GM10266 (cell line): ENCODE data around the gene AQP12A.
"Not testable (repeated sequence)": the region's sequence is repeated elsewhere in the genome, so short reads cannot be mapped to it uniquely, and the experiment has no call there.

Experiments used
- DNase-seq: peaks from one replicate; pipeline ENCODE4 v3.0.0; 2012; ENCODE audit errors: extremely low spot score
- TF ChIP-seq, protein P1 (sequence below): IDR thresholded peaks from 2 replicates; pipeline ENCODE4 v1.5.1; 2012; ENCODE audit warnings: mild to moderate bottlenecking, low read depth; ENCODE audit not compliant: control insufficient read depth, insufficient read depth; ENCODE audit errors: missing control alignments

AQP12A gene

DNA sequence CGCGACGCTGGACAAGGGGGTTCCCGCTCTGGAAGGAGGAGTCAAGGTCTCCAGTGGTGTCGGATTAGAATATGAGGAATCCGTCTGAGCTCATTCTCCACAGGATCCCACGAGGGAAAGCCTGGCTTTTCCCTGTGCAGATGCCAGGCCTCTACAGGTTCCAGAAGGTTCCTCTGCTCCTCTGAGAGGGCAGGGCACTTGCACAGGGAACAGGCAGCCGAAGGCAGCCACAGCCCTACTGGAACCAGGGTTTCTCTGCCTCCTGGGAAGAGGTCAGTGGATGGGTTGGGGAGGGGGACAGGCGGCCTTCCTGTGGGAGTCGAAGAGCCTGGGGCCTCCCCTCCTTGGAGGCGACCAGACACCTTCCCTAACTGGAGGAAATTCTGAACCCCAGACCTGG, 1.7 kb upstream of the AQP12A start:
- no peak for DNase-seq
- TF ChIP-seq, protein P1, sequence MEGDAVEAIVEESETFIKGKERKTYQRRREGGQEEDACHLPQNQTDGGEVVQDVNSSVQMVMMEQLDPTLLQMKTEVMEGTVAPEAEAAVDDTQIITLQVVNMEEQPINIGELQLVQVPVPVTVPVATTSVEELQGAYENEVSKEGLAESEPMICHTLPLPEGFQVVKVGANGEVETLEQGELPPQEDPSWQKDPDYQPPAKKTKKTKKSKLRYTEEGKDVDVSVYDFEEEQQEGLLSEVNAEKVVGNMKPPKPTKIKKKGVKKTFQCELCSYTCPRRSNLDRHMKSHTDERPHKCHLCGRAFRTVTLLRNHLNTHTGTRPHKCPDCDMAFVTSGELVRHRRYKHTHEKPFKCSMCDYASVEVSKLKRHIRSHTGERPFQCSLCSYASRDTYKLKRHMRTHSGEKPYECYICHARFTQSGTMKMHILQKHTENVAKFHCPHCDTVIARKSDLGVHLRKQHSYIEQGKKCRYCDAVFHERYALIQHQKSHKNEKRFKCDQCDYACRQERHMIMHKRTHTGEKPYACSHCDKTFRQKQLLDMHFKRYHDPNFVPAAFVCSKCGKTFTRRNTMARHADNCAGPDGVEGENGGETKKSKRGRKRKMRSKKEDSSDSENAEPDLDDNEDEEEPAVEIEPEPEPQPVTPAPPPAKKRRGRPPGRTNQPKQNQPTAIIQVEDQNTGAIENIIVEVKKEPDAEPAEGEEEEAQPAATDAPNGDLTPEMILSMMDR: no peak

- not testable (repeated sequence) for DNase-seq
Measured at GRCh38 chr2:240690421-240691074, 1.1 kb upstream of the AQP12A start.

- not testable (repeated sequence) for DNase-seq
Measured at GRCh38 chr2:240691075-240691427, 615 bp upstream of the AQP12A start.

GRCh38 chr2:240692583-240693561, 1.2 kb downstream of the AQP12A start:
- DNase-seq: not testable (repeated sequence)

DNA sequence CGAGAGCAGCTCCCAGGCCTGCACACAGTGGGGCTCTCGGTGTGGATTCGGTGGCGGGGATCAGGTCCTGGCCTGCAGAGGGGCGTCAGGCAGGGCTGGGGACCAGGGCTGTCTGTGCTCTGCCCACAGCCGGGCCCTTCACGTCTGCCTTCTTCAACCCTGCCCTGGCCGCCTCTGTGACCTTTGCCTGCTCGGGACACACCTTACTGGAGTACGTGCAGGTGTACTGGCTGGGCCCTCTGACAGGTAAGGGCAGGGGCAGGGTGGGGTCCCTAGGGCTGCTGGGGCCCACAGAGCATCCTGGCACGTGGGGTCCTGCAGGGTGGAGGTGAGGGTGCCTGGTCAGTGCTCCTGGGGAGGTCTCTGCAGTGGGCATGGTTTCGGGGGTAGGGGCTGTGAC, 2.6 kb downstream of the AQP12A start:
- not testable (repeated sequence) for DNase-seq

DNA sequence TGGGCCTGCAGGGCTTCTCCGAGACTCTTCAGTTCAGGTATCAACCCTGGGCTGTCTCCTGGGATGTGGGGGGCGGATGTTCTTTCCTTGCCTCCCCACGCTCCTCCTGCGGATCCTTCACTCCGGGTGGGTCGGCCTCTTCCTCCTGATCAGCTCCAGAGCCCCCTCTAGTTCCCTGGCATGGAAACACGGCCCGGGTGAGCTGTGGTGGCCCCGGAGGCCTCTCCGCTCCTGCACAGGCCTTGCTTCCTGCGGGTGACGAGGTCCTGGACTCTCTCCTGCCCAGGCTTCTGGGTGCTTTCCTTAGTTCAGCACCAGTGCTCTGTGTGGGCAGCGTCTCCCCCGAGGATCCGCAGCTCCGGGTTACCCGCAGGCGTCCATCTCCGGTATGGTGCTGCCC, 3.9 kb downstream of the AQP12A start:
- not testable (repeated sequence) for DNase-seq

DNA sequence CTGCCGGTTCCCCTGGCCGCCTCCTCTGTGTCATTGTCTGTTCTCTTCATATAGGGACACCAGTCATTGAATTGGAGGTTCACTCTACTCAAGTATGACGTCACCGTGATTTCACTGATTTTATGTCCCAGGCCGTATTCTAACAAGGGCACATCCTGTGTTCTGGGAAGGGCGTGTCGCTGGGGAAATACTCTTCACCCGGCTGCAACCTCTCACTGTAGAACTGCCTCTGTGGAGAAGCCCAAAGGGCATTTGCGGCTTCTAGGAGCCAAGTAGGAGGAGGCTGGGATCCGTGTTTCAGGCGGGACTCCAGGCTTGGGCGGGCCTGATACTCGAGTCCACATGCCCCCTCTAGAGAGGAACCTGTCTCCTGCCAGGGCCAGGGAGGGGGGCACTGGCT, 4.8 kb downstream of the AQP12A start:
- DNase-seq: not testable (repeated sequence)

DNA sequence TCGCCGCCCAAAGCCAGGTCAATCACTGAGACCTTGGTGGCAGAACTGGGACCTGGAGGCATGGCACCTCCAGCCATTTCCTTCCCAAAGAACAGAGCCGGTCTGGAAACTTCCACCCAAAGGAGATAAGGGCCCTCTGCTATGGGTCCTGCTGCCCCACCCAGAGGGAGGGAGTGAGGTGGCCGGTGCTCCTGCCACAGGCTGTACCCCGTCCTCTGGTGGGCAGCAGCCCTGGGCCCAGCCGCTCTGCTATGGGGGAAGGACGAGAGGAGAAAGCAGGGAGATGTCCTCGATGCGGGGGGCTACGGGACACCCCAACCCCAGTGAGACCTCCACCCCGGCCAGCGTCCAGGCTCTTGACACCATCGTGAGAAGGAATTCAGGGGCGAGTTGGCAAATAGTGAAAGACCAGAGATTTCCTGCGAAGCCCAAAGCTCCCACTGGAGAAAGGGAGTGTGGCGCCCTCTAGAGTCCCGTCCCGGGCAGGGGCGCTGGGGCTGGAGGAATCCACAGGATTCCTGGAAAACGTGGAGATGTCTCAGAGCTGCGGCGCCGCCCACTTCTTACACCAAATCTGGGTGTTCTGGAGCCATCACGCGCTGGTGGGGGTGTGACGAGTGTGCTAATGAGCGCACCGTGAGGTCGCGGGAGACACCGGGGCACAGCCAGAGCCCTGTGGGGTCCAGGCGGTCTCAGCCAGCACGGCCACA, 7.3 kb downstream of the AQP12A start:
- DNase-seq: not testable (repeated sequence)

DNA sequence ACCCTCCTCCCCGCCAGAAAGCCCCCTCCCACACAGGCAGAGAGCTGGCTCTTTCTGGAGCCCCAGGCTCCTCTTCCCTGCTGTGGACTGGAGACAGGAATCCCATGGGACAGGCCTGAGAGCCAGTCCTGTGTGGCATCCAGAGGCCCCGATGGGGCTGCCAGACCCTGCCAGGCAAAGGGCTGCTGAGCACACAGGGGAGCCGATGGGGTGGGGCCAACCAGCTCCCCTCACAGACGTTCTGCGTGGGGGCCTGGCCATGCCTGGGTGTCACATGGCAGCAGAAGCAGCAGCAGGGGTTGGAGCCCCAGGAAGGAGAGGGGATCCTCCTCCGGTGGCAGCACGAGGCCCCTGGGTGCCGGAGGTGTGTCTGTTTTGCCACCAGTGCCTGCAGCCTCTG, 8.2 kb downstream of the AQP12A start:
- DNase-seq: not testable (repeated sequence)

DNA sequence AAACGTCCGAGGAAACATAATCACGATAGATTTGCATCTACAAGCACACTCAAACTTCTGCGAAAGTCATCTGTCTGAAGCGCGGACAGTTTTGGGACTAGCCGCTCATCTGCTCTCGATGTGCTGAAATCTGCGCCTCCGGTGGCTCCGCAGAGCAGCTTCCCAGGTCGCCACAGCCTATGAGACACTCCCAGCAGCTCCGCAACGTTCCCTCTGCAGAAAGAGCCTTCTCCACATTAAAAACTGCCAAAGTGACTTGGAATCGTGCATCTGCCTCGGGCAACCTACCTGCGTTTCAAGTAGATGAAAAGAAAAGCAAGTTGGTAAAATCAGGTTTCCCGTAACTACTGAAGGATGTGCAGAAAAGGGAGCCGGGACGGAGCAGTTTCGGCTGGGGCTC, 8.9 kb downstream of the AQP12A start:
- DNase-seq: not testable (repeated sequence)

DNA sequence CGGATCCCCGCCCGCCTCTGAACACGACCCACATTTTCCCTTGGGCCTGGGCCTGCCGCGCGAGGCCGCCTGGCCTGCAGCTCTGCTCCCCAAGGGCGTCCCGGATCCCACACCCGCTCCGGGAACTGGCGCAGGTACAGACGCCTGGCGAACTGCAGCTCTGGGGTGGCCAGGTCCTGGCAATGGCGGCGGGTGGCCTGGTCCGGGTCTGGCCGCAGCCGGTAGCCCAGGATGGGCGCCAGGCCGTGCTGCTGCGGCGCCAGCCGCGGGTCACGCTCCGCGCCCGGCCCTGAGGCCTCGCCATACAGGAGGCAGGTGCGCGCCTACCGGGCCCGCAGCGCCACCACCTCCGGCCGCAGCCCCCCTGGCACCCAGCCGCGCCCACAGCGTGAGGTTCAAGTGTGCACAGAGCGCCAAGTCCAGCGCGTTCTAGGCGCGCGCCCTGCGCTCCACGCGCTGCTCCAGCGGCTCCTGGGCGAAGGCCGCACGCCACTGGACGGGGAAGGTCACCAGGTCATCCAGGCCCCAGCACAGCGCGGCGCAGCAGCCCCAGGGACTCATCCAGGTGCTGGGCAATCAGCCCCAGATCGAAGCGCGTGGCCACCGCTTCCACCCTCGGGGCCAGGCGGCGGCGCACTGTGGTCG, 9.5 kb downstream of the AQP12A start:
- no peak for DNase-seq
- TF ChIP-seq, protein P1: no peak
